HEK293 (cell line): Measurements from ENCODE around the gene GSS.

Experiments
- CTCF ChIA-PET: fragments of 350-600 bp; formaldehyde crosslinking; extraction: SDS; loops from one replicate; lab custom pipeline; 2021; ENCODE audit warnings: antibody characterized with exemption; lab: Yijun Ruan, JAX
- POLR2A ChIA-PET: fragments of 300-600 bp; formaldehyde crosslinking; extraction: SDS; loops from one replicate; lab custom pipeline; 2020; ENCODE audit warnings: antibody characterized with exemption, inconsistent platforms; lab: Yijun Ruan, JAX
- H3K27ac ChIP-seq: fragments of 200-500 bp; sonication (Bioruptor generic); 2 replicates; pipeline ENCODE4 v1.5.1; 2014; ENCODE audit warnings: low read depth, low read length, control low read depth, inconsistent platforms; ENCODE audit errors: extremely low read depth
- H3K36me3 ChIP-seq, 2 experiments: fragments of 200-500 bp in 1 of 2; sonication (Bioruptor generic) in 1 of 2; 1 replicate in 1 of 2; 2 replicates in 1 of 2; pipeline ENCODE4 v1.5.1; 2014 to 2017; ENCODE audit warnings: inconsistent platforms in 2 of 2, low read length in 2 of 2; ENCODE audit not compliant: control insufficient read depth in 2 of 2, insufficient read depth in 1 of 2
- H3K4me1 ChIP-seq: fragments of 200-500 bp; sonication (Bioruptor generic); 2 replicates; pipeline ENCODE4 v1.5.1; 2014; ENCODE audit warnings: mild to moderate bottlenecking, low read length, inconsistent platforms; ENCODE audit not compliant: control insufficient read depth, insufficient read depth
- H3K4me3 ChIP-seq: 2 replicates; pipeline ENCODE4 v1.5.1; 2011; ENCODE audit warnings: low read depth, mild to moderate bottlenecking, control low read depth, low read length, moderate library complexity
- H3K9me3 ChIP-seq: fragments of 200-500 bp; sonication (Bioruptor generic); 2 replicates; pipeline ENCODE4 v1.5.1; 2014; ENCODE audit warnings: low read depth, low read length, inconsistent platforms; ENCODE audit not compliant: control insufficient read depth, insufficient read depth
- BCL11A ChIP-seq: fragments of 450-650 bp; formaldehyde crosslinking; IDR thresholded peaks from 2 replicates; pipeline ENCODE4 v1.5.1; 2016; ENCODE audit warnings: low read depth, missing biosample characterization, missing genetic modification characterization
- KLF8 ChIP-seq: fragments of 450-650 bp; formaldehyde crosslinking; IDR thresholded peaks from 2 replicates; pipeline ENCODE4 v1.5.1; 2016; ENCODE audit warnings: missing biosample characterization, missing genetic modification characterization
- OVOL3 ChIP-seq: fragments of 450-650 bp; formaldehyde crosslinking; IDR thresholded peaks from 2 replicates; pipeline ENCODE4 v1.5.1; 2016; ENCODE audit warnings: missing biosample characterization, missing genetic modification characterization
- SETDB1 ChIP-seq: IDR thresholded peaks from one replicate; pipeline ENCODE4 v1.6.1; 2017; ENCODE audit warnings: mild to moderate bottlenecking, low read length, moderate library complexity, mixed read lengths; ENCODE audit not compliant: insufficient read length
- SP7 ChIP-seq: fragments of 450-650 bp; formaldehyde crosslinking; IDR thresholded peaks from 2 replicates; pipeline ENCODE4 v1.5.1; 2016; ENCODE audit warnings: missing biosample characterization, missing genetic modification characterization
- TRIM28 ChIP-seq: IDR thresholded peaks from 2 replicates; pipeline ENCODE4 v1.6.1; 2011; ENCODE audit warnings: low read length, control low read depth, borderline replicate concordance
- ZBTB48 ChIP-seq: fragments of 450-650 bp; formaldehyde crosslinking; IDR thresholded peaks from 2 replicates; pipeline ENCODE4 v1.5.1; 2016; ENCODE audit warnings: missing biosample characterization, missing genetic modification characterization
- ZEB2 ChIP-seq: fragments of 450-650 bp; formaldehyde crosslinking; IDR thresholded peaks from 2 replicates; pipeline ENCODE4 v1.5.1; 2016; ENCODE audit warnings: missing biosample characterization, missing genetic modification characterization
- ZFHX2 ChIP-seq: fragments of 450-650 bp; formaldehyde crosslinking; conservative IDR thresholded peaks from 2 replicates; pipeline ENCODE4 v1.5.1; 2016; ENCODE audit warnings: missing biosample characterization, missing genetic modification characterization
- ZNF140 ChIP-seq: fragments of 450-650 bp; formaldehyde crosslinking; IDR thresholded peaks from 2 replicates; pipeline ENCODE4 v1.5.1; 2016; ENCODE audit warnings: missing biosample characterization, missing genetic modification characterization
- ZNF146 ChIP-seq: fragments of 450-650 bp; formaldehyde crosslinking; IDR thresholded peaks from 2 replicates; pipeline ENCODE4 v1.5.1; 2016; ENCODE audit warnings: missing biosample characterization, missing genetic modification characterization
- ZNF184 ChIP-seq: fragments of 450-650 bp; IDR thresholded peaks from 2 replicates; pipeline ENCODE4 v1.5.1; 2018; ENCODE audit warnings: missing biosample characterization, mild to moderate bottlenecking, missing genetic modification characterization
- ZNF223 ChIP-seq: fragments of 450-650 bp; formaldehyde crosslinking; IDR thresholded peaks from 2 replicates; pipeline ENCODE4 v1.5.1; 2016; ENCODE audit warnings: missing biosample characterization, missing genetic modification characterization
- ZNF248 ChIP-seq: fragments of 450-650 bp; formaldehyde crosslinking; IDR thresholded peaks from 2 replicates; pipeline ENCODE4 v1.5.1; 2017; ENCODE audit warnings: missing biosample characterization, missing genetic modification characterization
- ZNF302 ChIP-seq: fragments of 450-650 bp; formaldehyde crosslinking; IDR thresholded peaks from 2 replicates; pipeline ENCODE4 v1.5.1; 2016; ENCODE audit warnings: missing biosample characterization, missing genetic modification characterization, low read depth
- ZNF449 ChIP-seq: fragments of 450-650 bp; formaldehyde crosslinking; IDR thresholded peaks from 2 replicates; pipeline ENCODE4 v1.5.1; 2017; ENCODE audit warnings: missing biosample characterization, mild to moderate bottlenecking, missing genetic modification characterization, moderate library complexity
- ZNF48 ChIP-seq: fragments of 450-650 bp; formaldehyde crosslinking; IDR thresholded peaks from 2 replicates; pipeline ENCODE4 v1.5.1; 2016; ENCODE audit warnings: missing biosample characterization, missing genetic modification characterization
- ZNF521 ChIP-seq: fragments of 450-650 bp; formaldehyde crosslinking; IDR thresholded peaks from 2 replicates; pipeline ENCODE4 v1.5.1; 2017; ENCODE audit warnings: missing biosample characterization, mild to moderate bottlenecking, missing genetic modification characterization
- ZNF558 ChIP-seq: fragments of 450-650 bp; formaldehyde crosslinking; IDR thresholded peaks from 2 replicates; pipeline ENCODE4 v1.5.1; 2016; ENCODE audit warnings: missing biosample characterization, missing genetic modification characterization
- ZNF610 ChIP-seq: fragments of 450-650 bp; formaldehyde crosslinking; IDR thresholded peaks from 2 replicates; pipeline ENCODE4 v1.5.1; 2016; ENCODE audit warnings: missing biosample characterization, missing genetic modification characterization, borderline replicate concordance
- ZNF658 ChIP-seq: fragments of 450-650 bp; formaldehyde crosslinking; IDR thresholded peaks from 2 replicates; pipeline ENCODE4; 2016; ENCODE audit warnings: missing biosample characterization, missing genetic modification characterization
- ZNF670 ChIP-seq: fragments of 450-650 bp; formaldehyde crosslinking; IDR thresholded peaks from 2 replicates; pipeline ENCODE4 v1.5.1; 2016; ENCODE audit warnings: missing biosample characterization, missing genetic modification characterization, low read depth
- ZNF677 ChIP-seq: fragments of 450-650 bp; IDR thresholded peaks from 2 replicates; pipeline ENCODE4 v1.5.0; 2018; ENCODE audit warnings: missing biosample characterization, mild to moderate bottlenecking, missing genetic modification characterization, moderate library complexity
- ZNF747 ChIP-seq: fragments of 450-650 bp; formaldehyde crosslinking; IDR thresholded peaks from 2 replicates; pipeline ENCODE4 v1.5.1; 2016; ENCODE audit warnings: missing biosample characterization, missing genetic modification characterization
- ZNF776 ChIP-seq: fragments of 450-650 bp; formaldehyde crosslinking; IDR thresholded peaks from 2 replicates; pipeline ENCODE4 v1.5.0; 2017; ENCODE audit warnings: missing biosample characterization, missing genetic modification characterization, borderline replicate concordance
- ZNF777 ChIP-seq: fragments of 450-650 bp; formaldehyde crosslinking; IDR thresholded peaks from 2 replicates; pipeline ENCODE4 v1.5.1; 2017; ENCODE audit warnings: missing biosample characterization, missing genetic modification characterization, borderline replicate concordance
- ZNF837 ChIP-seq: fragments of 450-650 bp; formaldehyde crosslinking; IDR thresholded peaks from 2 replicates; pipeline ENCODE4 v1.5.1; 2016; ENCODE audit warnings: missing biosample characterization, missing genetic modification characterization
- ZSCAN30 ChIP-seq: fragments of 450-650 bp; IDR thresholded peaks from 2 replicates; pipeline ENCODE4 v1.5.1; 2018; ENCODE audit warnings: missing biosample characterization, mild to moderate bottlenecking, missing genetic modification characterization, moderate library complexity
- TF ChIP-seq, protein P1 (sequence below): fragments of 450-650 bp; formaldehyde crosslinking; IDR thresholded peaks from 2 replicates; pipeline ENCODE4 v1.5.1; 2016; ENCODE audit warnings: missing biosample characterization, missing genetic modification characterization
- TF ChIP-seq, protein P2 (sequence below): fragments of 450-650 bp; formaldehyde crosslinking; IDR thresholded peaks from 2 replicates; pipeline ENCODE4 v1.5.1; 2016; ENCODE audit warnings: missing biosample characterization, missing genetic modification characterization, borderline replicate concordance

The GSS gene

GRCh38 chr20:34976286-34976685 is 20.7 kb upstream of the GSS start:
- H3K27ac ChIP-seq: no peak overlapping the region
- no peaks in the 10 kb centered on the region for H3K4me1 ChIP-seq
- ChIA-PET POLR2A (no interaction called here), CTCF (no interaction called here)
- TF ChIP-seq ZNF521 (no peak), ZNF610 (tag by site-specific recombination) (no peak), ZNF146 (tag by site-specific recombination) (no peak), ZNF140 (tag by site-specific recombination) (no peak), ZFHX2 (no peak), ZNF184 (tag by site-specific recombination) (no peak), ZNF776 (tag by site-specific recombination) (no peak), TRIM28 (no peak), OVOL3 (no peak), ZNF558 (no peak), ZNF670 (tag by site-specific recombination) (no peak), SP7 (tag by site-specific recombination) (no peak), ZNF248 (tag by site-specific recombination) (no peak), KLF8 (tag by site-specific recombination) (no peak), ZNF777 (tag by site-specific recombination) (no peak), ZNF48 (no peak)
- TF ChIP-seq, protein P1, sequence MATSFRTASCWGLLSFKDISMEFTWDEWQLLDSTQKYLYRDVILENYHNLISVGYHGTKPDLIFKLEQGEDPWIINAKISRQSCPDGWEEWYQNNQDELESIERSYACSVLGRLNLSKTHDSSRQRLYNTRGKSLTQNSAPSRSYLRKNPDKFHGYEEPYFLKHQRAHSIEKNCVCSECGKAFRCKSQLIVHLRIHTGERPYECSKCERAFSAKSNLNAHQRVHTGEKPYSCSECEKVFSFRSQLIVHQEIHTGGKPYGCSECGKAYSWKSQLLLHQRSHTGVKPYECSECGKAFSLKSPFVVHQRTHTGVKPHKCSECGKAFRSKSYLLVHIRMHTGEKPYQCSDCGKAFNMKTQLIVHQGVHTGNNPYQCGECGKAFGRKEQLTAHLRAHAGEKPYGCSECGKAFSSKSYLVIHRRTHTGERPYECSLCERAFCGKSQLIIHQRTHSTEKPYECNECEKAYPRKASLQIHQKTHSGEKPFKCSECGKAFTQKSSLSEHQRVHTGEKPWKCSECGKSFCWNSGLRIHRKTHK (tag by site-specific recombination): no peak
- TF ChIP-seq, protein P2, sequence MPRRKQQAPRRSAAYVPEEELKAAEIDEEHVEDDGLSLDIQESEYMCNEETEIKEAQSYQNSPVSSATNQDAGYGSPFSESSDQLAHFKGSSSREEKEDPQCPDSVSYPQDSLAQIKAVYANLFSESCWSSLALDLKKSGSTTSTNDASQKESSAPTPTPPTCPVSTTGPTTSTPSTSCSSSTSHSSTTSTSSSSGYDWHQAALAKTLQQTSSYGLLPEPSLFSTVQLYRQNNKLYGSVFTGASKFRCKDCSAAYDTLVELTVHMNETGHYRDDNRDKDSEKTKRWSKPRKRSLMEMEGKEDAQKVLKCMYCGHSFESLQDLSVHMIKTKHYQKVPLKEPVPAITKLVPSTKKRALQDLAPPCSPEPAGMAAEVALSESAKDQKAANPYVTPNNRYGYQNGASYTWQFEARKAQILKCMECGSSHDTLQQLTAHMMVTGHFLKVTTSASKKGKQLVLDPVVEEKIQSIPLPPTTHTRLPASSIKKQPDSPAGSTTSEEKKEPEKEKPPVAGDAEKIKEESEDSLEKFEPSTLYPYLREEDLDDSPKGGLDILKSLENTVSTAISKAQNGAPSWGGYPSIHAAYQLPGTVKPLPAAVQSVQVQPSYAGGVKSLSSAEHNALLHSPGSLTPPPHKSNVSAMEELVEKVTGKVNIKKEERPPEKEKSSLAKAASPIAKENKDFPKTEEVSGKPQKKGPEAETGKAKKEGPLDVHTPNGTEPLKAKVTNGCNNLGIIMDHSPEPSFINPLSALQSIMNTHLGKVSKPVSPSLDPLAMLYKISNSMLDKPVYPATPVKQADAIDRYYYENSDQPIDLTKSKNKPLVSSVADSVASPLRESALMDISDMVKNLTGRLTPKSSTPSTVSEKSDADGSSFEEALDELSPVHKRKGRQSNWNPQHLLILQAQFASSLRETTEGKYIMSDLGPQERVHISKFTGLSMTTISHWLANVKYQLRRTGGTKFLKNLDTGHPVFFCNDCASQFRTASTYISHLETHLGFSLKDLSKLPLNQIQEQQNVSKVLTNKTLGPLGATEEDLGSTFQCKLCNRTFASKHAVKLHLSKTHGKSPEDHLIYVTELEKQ (tag by site-specific recombination): no peak
- no peak overlapping the region for H3K4me3 ChIP-seq
- H3K9me3 ChIP-seq: no peaks in the 10 kb centered on the region
- no peaks in the 10 kb centered on the region for H3K36me3 ChIP-seq

- TF ChIP-seq ZNF449 (no peak), TRIM28 (no peak), ZSCAN30 (tag by site-specific recombination) (no peak), SETDB1 (no peak), ZNF747 (tag by site-specific recombination) (no peak), ZNF837 (tag by site-specific recombination) (no peak), ZEB2 (tag by site-specific recombination) (no peak), ZNF558 (no peak), ZBTB48 (no peak), BCL11A (tag by site-specific recombination) (no peak), ZNF658 (tag by site-specific recombination) (no peak), ZNF677 (no peak), ZNF223 (tag by site-specific recombination) (no peak), ZNF302 (tag by site-specific recombination) (no peak), ZFHX2 (no peak)
- ChIA-PET CTCF (interaction anchor here (0.7 to 1.1 kb wide), 3 partner anchors 16 to 101 kb away, joined by 3 to 5 read pairs (median 4); no protein-coding TSS in a partner anchor), POLR2A (no interaction called here)
- Histone ChIP-seq H3K4me1 (no peaks in the 10 kb centered on the region), H3K36me3 (no peaks in the 10 kb centered on the region), H3K4me3 (no peak overlapping the region), H3K27ac (no peak overlapping the region), H3K9me3 (no peaks in the 10 kb centered on the region)
Measured at GRCh38 chr20:34974246-34974645, 18.6 kb upstream of the GSS start.
